ENCODE results near the gene CEACAM1. TPM values are rescaled to one million over a fixed set of nuclear protein-coding genes. Genes with fewer than 3 reads are reported as not detected.
"Not testable (repeated sequence)": the region's sequence is repeated elsewhere in the genome, so short reads cannot be mapped to it uniquely, and the experiment has no call there.

Gene CEACAM1
- total RNA-seq, 1 donor from 2014 or later, result 10.9 TPM

DNA sequence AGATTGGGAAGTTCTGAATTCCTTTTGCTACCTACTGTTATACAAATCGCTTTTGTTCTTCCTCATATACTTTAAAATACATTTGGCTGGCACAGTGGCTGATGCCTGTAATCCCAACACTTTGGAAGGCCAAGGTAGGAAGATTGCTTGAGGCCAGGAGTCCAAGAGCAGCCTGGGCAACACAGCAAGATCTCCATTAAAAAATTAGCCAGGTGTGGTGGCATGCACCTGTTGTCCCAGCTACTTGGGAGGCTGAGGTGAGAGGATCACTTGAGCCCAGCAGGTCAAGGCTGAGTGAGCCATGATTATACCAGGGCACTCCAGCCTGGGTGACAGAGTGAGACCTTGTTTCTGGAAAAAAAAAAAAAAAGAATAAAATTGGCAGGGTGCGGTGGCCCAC lies 51.2 kb downstream of the CEACAM1 start:
- DNase-seq (ENCODE audit: low read depth in 2 of 2), result no peak

DNA sequence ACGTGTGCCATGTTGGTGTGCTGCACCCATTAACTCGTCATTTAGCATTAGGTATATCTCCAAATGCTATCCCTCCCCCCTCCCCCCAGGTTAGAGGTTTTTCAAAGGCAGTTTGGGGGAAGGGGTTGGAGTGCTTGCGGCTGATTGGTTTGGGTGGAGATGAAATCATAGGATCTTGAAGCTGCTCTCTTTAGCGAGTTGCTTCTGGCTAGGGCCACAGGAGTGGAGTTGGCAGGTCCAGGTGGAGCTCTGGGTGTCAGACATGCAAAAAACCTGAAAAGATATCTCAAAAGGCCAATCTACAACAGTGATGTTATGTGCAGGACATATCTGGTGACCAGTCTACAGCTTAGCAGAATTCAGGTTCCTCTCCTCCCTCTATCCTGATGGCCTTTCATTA lies 52.9 kb downstream of the CEACAM1 start:
- no peak for DNase-seq (ENCODE audit: low read depth in 2 of 2)

DNA sequence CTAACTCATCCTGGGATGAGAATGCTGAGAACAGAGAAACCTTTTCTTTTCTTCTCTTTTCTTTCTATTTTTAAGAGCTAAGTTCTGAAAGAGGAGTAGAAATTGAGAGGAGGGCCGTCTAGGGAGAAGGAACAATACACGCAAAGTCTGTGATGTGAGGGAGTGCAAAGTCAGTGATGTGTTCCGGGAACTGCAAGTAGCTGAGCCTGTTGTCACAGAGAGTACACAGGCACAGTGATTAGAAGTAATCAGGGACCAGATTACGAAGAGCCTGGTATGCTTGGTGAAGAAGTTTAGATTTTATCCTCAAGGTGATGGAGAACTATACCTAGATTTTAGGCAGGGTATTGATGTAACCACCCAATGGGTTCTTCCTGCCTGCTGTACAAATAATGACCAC lies 53.5 kb downstream of the CEACAM1 start:
- DNase-seq (ENCODE audit: low read depth in 2 of 2), result no peak

DNA sequence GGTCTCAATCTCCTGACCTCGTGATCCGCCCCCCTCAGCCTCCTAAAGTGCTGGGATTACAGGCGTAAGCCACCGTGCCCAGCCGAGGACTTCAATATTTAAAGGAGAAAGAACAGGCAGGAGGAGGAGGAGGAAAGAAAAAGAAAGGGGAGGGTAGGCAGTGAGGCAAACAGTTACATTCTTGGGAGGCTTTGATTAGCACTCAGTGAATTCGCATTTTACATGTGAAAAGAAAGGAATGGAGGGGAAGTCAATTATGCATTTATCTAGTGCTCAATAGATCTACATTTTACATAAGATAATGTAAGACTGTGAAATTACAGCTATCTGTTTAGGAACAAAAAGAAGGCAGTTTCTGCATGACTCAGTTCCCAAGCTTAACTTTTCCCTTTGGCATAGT lies 54.6 kb downstream of the CEACAM1 start:
- DNase-seq (ENCODE audit: low read depth in 2 of 2), result no peak

DNA sequence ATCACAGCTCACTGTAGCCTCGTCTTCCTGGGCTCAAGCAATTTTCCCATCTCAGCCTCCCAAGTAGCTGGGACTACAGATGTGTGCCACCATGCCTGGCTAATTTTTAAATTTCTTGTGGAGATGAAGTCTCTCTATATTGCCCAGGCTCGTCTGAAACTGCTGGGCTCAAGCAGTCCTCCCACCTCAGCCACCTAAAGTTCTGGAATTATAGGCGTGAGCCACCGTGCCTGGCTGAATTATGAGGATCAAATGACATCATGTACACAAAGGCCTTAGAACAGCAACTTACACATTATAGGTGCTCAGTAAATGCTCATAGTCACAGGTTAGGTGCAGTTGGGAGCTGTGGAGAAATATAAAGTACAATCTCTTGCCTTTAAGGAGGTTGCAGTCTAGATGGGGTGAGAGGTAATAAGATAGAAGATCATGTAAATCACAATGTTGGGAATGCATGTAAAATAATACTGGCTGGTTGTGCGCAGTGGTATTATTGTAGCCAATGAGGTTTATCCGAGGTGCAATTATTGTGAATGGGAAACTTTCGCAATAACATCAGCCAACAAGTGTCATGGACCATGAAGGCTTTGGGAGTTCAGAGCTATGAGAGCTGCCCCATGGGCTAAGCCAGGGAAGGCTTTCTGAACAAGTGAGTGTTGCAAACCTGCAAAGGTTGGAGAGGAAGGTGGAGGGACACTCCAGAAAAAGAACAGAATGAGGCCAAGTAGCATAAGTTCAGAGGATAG lies 55.7 kb downstream of the CEACAM1 start:
- no peak for DNase-seq (ENCODE audit: low read depth in 2 of 2)

DNA sequence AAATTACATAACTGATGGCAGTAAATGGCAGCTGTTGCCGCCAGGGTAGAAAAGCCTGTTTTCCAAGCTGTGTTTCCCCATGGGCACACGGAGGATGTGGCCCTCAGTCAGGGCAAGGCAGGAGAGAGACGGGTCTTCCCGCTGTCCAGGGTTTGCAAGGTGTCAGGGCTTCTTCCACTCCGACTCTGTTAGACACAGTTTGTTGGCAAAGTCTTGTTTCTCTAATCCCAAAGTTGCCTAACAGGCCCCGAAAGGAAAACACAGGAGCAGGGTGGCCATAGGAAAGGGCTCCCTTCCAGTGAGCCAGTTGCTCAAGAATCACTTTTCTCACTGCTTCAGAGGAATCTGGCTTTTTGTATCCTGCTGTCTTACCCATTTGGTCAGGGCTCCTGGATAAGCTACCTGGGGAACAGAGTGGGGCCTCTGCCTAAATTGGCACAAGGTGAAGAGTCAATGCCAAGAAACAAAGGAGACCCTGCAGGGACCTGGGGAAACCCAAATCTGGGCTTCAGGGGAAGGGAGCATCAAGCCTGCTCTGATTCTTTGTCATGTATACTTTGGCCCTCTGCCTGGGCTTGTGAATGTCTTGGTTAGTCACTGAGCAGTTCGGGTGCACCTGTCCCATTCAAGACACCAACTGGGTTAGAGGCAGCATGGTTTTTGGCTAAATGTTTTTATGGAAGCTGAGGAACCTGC lies 56.6 kb downstream of the CEACAM1 start:
- DNase-seq (ENCODE audit: low read depth in 2 of 2), result no peak

DNA sequence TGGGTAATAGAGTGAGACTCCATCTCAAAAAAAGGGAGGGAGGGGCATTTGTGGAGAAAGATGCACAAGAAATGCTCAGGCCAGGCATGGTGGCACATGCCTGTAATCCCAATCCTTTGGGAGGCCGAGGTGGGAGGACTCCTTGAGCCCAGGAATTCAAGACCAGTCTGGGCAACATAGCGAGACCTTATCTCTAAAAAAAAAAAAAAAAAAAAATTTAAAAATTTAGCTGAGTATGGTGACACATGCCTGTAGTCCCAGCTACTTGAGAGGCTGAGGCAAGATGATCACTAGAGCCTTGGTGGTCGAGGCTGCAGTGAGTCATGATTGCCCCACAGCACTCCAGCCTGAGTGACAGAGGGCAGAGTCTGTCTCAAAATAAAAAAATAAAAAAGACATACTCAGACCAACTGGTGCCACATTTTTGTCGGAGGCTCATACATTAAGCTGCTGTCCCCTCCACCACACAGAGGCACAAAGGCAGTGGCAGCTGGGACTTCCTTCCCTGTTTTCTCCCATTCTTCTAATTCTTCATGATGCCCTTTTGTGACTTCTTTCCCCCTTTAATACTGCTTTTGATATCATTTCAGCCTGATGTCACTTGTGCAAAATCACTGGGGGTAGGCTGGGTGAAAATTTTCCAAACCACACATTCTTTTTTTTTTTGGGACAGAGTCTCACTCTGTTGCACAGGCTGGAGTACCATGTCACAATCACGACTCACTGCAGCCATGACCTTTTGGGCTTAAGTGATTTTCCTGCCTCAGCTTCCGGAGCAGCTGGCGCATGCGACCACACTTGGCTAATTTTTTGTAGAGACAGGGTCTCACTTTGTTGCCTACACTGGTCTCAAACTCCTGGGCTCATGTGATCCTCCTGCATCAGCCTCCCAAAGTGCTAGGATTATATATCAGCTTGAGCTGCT lies 58.7 kb downstream of the CEACAM1 start:
- DNase-seq (ENCODE audit: low read depth in 2 of 2), result peak in 1 of 2 donors; percentile 6

DNA sequence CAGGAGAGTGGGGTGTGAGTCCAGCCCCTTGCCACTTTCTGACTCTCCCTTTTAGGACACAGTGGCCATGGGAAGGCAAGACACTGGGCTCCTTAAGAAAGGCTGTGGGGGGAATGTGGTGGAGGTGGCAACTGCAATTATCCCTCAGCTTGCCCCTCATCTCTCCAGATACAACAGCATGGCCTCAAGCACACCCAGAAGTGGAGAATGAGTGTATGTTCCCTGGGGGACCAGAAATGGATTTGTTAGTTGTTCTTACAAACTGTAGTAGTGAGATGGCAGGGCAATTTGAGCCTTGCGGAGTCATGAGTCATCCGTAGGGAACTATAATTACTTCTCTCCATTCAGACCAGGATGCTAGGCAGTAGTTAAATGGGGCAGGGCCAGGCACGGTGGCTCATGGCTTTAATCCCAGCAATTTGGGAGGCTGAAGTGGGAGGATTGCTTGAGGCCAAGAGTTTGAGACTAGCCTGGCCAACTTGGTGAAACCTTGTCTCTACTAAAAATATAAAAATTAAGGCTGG lies 59.9 kb downstream of the CEACAM1 start:
- DNase-seq (ENCODE audit: low read depth in 2 of 2), result peak; percentile 22 to 61

DNA sequence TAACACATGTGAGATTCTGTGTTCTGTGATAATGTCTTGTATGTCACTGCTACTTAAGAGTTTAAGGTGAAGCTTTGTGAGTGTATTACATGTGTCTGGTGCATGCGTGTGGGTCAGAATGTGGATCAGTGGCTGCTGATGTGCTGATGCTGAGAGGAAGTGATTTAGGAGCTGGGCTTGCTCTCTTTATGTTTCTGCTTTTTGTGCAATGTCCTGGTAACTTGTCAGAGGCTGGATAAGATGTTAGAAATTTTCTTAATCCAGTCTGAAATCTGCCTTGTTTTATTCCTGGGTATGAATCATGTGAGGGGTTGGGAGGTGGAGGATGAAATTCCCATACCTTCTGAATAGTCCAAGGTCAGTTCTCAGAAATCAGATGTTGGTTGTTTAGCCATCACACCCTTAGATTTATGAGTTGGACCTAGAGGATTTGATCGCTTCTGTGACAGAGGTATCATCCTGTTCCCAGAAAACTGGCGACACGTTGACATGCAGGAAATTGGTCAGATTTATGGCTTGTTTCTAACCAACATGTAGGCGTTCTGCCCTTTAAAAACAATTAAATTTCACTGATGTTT lies 61.0 kb downstream of the CEACAM1 start:
- peak; percentile 52 to 70 for DNase-seq (ENCODE audit: low read depth in 2 of 2)

DNA sequence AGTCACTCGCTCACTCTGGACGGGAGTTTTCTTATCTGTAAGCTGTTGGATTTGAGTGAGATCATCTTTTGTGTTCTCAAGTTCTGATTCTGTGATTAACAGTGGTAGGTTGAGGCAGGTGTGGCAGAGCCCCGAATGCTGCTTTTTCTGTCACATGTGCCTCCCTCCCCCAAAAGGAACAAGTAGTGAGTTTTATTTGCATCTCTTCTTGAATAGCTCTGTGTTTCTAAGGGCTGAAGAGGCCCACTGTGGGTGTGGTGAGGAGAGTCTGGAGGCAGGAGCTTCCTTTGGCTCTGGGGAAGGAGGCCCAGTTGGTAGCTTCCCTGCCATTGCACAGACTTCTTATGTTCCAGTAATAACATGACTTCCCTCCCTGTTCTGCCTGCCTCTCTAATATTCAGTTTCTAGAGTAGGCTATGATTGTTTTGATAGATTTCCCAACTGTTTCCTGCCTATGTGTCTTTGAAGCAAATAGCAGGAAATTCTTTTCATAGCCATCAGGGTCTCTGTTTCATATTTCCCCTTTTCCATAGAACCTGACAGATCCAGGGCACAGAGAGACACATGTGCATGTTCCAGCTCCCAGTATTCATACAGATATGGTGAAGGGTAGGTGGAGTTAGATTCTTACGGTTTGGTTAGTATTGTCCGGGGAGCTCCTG lies 61.6 kb downstream of the CEACAM1 start:
- peak; percentile 28 to 49 for DNase-seq (ENCODE audit: low read depth in 2 of 2)

DNA sequence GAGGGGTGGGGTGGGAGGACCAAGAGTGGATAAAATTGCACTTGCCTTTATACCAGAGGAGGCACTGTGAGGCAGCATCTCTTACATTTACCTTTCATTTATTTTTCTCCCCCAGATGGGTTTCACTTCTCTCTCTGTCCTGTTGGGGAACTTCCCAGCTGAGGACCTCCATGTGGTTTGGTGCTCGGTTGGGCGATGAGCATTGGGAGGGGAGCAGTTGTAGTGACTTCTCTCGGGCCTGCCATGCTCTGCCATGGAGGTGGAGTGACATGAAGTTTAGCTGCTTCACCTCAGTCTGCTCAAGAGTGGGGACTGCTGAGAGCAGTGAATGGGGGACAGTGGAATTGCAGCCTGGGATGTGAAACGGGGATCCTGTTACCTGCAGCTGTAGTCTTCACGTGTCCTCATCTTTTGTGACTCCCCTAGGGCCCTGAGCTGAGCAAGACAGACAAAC lies 62.4 kb downstream of the CEACAM1 start:
- no peak for DNase-seq (ENCODE audit: low read depth in 2 of 2)

DNA sequence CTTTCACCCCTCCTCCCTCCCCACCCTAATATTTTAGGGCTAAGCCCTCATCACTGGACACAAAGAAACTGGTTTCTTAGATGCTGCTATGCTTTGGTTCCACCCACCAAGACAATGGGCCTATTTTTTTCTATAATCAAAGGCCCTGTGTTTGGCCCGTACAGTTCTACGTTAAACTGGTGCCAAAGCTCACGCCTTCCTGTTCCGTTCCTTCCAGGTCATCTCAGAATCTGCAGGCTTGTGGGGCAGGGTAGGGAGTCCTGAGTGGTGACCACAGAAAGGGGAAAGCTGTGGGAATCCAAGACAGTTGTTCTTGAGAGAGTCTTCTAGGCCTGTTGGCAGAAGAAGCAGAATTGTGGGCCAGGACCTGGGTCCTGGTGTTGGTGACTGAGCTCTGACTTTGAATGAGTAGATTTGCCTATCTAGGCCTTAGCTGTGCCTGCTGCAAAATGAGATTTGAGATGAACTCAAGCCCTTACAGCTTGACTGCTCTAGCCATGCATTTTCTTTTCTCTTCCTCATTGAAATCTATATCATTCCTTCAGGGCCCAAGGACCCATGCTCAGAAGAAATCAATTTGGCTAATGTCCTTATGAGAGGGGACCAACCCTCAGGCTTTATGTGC lies 66.5 kb downstream of the CEACAM1 start:
- no peak for DNase-seq (ENCODE audit: low read depth in 2 of 2)

DNA sequence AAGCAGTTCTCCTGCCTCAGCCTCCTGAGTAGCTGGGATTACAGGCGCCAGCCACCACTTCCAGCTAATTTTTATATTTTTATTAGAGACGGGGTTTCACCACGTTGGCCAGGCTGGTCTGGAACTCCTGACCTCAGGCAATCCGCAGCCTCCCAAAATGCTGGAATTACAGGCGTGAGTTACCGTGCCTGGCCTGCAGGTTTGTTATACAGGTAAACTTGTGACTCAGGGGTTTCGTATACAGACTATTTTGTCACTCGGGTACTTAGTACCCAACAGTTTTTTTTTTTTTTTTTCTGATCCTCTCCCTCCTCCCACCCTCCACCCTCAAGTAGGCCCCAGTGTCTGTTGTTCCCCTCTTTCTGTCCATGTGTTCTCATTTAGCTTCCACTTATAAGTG lies 67.0 kb downstream of the CEACAM1 start:
- not testable (repeated sequence) for DNase-seq (ENCODE audit: low read depth in 2 of 2)

DNA sequence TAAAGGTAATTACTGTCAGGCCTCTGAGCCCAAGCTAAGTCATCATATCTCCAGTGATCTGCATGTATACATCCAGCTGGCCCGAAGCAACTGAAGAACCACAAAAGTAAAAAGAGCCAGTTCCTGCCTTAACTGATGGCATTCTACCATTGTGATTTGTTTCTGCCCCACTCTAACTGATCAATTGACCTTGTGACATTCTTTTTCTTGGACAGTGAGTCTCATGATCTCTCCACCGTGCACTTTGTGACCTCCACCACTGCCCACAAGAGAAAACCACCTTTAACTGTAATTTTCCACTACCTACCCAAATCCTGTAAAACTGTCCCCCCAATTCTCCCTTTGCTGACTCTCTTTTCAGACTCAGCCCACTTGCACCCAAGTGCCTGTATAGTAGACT lies 68.4 kb downstream of the CEACAM1 start:
- no peak for DNase-seq (ENCODE audit: low read depth in 2 of 2)

Other genes with a start within 250 kb of the CEACAM1 start
- gene PRR19, start 226.3 kb downstream of the CEACAM1 start, total RNA-seq, result 0.13 and 0.51 TPM in 2 replicates
- 34.0 and 36.9 TPM in 2 replicates for gene PAFAH1B3, start 225.9 kb downstream of the CEACAM1 start, total RNA-seq
- gene TMEM145, start 215.2 kb downstream of the CEACAM1 start, total RNA-seq, result 0.25 and 0.26 TPM in 2 replicates
- 15.3 and 27.6 TPM in 2 replicates for gene MEGF8, start 202.8 kb downstream of the CEACAM1 start, total RNA-seq
- gene CNFN, start 138.2 kb downstream of the CEACAM1 start, total RNA-seq, result 0.13 TPM in 1 of 2 replicates, not detected in the other
- 5.0 and 6.3 TPM in 2 replicates for gene LIPE, start 101.1 kb downstream of the CEACAM1 start, total RNA-seq
- gene CXCL17, start 85.5 kb downstream of the CEACAM1 start, total RNA-seq, result not detected in 2 replicates
- gene CEACAM8, start 66.4 kb upstream of the CEACAM1 start, total RNA-seq, result not detected in 2 replicates
- under 0.01 and 0.13 TPM in 2 replicates for gene PSG3, start 212.0 kb upstream of the CEACAM1 start, total RNA-seq
- gene PSG8, start 237.2 kb upstream of the CEACAM1 start, total RNA-seq, result 0.26 and 0.51 TPM in 2 replicates

Measured in dermis microvascular lymphatic vessel endothelial cell (primary cell).